ENCODE data around the gene LAG3.

Gene LAG3

GRCh38 chr12:6772331-6772695, at the start of gene LAG3:
Gene LAG3, plus strand, starts transcription at chr12:6772520. Its CDS starts 333 bp downstream, at chr12:6772853.
- H3K4me3 ChIP-seq (ENCODE audit: control insufficient read depth, low read depth, low read length), result no peak within 1 kb of the TSS
- DNase-seq (ENCODE audit: low read depth), result no peak
- TF ChIP-seq CTCF (IDR thresholded peaks at IDR 0.05; ENCODE audit: control insufficient read depth, insufficient read depth, low read depth, low read length, missing control alignments), result no peak

GRCh38 chr12:6722863-6723262, 49.5 kb upstream of the LAG3 start:
- DNase-seq (ENCODE audit: low read depth), result no peak

DNA sequence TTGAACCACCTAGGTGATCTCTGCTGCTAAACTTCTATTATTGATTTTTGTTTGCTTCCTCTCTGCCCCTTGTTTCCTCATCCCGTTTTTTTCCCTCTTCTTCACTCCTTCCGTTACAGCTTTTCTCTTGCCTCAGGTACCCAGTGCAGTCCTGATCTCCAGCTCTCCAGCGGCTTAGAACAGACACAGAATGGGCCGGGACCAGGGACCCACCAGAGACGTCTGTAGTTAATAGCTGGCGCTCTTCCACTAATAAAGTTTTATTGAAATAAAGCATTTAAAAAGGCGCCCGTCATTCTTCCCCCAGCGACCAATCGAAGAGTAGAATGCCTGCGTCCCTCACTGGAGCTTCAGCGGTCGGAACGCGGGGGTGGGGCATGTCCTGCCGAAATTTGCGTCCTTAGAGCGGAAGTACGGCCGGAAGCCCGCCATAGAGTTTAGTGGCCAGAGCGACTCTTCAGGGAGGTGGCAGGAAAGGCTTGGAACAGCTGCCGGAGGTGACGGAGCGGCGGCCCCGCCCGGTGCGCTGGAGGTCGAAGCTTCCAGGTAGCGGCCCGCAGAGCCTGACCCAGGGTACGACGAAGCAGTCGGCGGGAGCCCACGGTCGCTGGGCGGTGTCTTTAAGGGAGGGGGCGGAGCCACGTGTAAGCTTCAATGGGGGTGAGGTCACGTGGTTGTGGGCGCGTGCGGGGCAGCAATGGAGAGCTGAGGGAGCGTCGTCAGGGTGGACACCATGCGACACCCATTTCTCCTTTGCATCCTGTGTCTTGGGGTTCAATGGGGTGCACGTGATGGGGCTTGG, 48.5 kb upstream of the LAG3 start, which contains the start of gene COPS7A:
TSS of gene COPS7A (plus strand) at position 440 of the 802 bp plus-strand sequence. CDS start 611 bp downstream, outside the sequence.
- peak; percentile 89 for DNase-seq (ENCODE audit: low read depth)
- TF ChIP-seq CTCF (IDR thresholded peaks at IDR 0.05; ENCODE audit: control insufficient read depth, insufficient read depth, low read depth, low read length, missing control alignments), result no peak
- peak within 1 kb of the TSS; percentile 73 for H3K4me3 ChIP-seq (ENCODE audit: control insufficient read depth, low read depth, low read length)

More at GRCh38 chr12:6722863-6723262, 49.5 kb upstream of the LAG3 start:
- H3K4me3 ChIP-seq (ENCODE audit: control insufficient read depth, low read depth, low read length), result no peak overlapping the region
- TF ChIP-seq CTCF (IDR thresholded peaks at IDR 0.05; ENCODE audit: control insufficient read depth, insufficient read depth, low read depth, low read length, missing control alignments), result no peak

- no peak for DNase-seq (ENCODE audit: low read depth)
- TF ChIP-seq CTCF (IDR thresholded peaks at IDR 0.05; ENCODE audit: control insufficient read depth, insufficient read depth, low read depth, low read length, missing control alignments), result no peak
- H3K4me3 ChIP-seq (ENCODE audit: control insufficient read depth, low read depth, low read length), result peak overlapping the region; percentile 73
These were observed 47.9 kb upstream of the LAG3 start for GRCh38 chr12:6724409-6724797.

DNA sequence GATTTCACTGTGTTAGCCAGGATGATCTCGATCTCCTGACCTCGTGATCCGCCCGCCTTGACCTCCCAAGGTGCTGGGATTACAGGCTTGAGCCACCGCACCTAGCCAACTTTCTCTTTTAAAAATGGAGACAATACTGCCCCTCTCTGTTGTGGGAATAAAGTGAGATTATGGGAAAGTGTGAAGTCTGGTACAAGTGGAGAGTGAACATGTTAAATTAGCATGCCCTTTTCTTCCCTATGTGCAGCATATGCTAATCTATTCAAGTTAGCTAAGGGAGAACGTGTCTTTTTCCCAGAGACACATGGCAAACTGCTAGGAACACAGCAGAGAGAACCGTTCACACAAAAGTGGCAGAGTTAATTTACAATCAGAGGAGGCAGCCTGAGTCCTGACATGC, 47.0 kb upstream of the LAG3 start:
- DNase-seq (ENCODE audit: low read depth), result no peak
- no peak for TF ChIP-seq CTCF (IDR thresholded peaks at IDR 0.05; ENCODE audit: control insufficient read depth, insufficient read depth, low read depth, low read length, missing control alignments)
- H3K4me3 ChIP-seq (ENCODE audit: control insufficient read depth, low read depth, low read length), result no peak overlapping the region

GRCh38 chr12:6729186-6729585, 43.1 kb upstream of the LAG3 start:
- H3K4me3 ChIP-seq (ENCODE audit: control insufficient read depth, low read depth, low read length), result no peak overlapping the region
- DNase-seq (ENCODE audit: low read depth), result no peak
- no peak for TF ChIP-seq CTCF (IDR thresholded peaks at IDR 0.05; ENCODE audit: control insufficient read depth, insufficient read depth, low read depth, low read length, missing control alignments)

All from AG09309 (cell line).